GM23338 (cell line): ENCODE measurements around the gene MERTK. TPM values are rescaled to one million over a fixed set of nuclear protein-coding genes. Genes with fewer than 3 reads are reported as not detected.

Experiments used
- ATAC-seq: fragments of 200-7000 bp; cut with Tn5 transposase; 3 replicates; pipeline ENCODE4 v1.9.1; 2020
- DNase-seq: peaks from one replicate; pipeline ENCODE4 v3.0.0-alpha.2; 2015; ENCODE audit warnings: low spot score
- H2AFZ ChIP-seq: fragments of 200-600 bp; sonication (generic); 2 replicates; pipeline ENCODE4 v1.8.0; 2016; ENCODE audit warnings: antibody characterized with exemption, mild to moderate bottlenecking, moderate library complexity
- H3F3A ChIP-seq: fragments of 200-600 bp; sonication (generic); replicated peaks from 2 replicates; pipeline ENCODE4 v1.8.0; 2017; ENCODE audit warnings: antibody characterized with exemption, mixed run types, low read depth
- H3K27ac ChIP-seq: fragments of 200-600 bp; sonication (generic); 2 replicates; pipeline ENCODE4 v1.6.1; 2016; ENCODE audit warnings: low read depth
- H3K27me3 ChIP-seq: fragments of 200-600 bp; sonication (generic); 2 replicates; pipeline ENCODE4 v1.8.0; 2016; ENCODE audit warnings: mild to moderate bottlenecking, mixed run types, moderate library complexity; ENCODE audit not compliant: insufficient read depth
- H3K36me3 ChIP-seq: fragments of 200-600 bp; sonication (generic); 2 replicates; pipeline ENCODE4 v1.8.0; 2016; ENCODE audit warnings: mild to moderate bottlenecking; ENCODE audit not compliant: insufficient read depth
- H3K4me1 ChIP-seq: fragments of 200-600 bp; sonication (generic); 2 replicates; pipeline ENCODE4 v1.8.0; 2016; ENCODE audit warnings: mild to moderate bottlenecking, moderate library complexity; ENCODE audit not compliant: insufficient read depth
- H3K4me2 ChIP-seq: fragments of 200-600 bp; sonication (generic); 2 replicates; pipeline ENCODE4 v1.7.1; 2017; ENCODE audit warnings: mixed run types
- H3K4me3 ChIP-seq: fragments of 200-600 bp; sonication (generic); 2 replicates; pipeline ENCODE4 v1.6.1; 2016; ENCODE audit warnings: mixed run types
- H3K79me2 ChIP-seq: fragments of 200-600 bp; sonication (generic); replicated peaks from 2 replicates; pipeline ENCODE4 v1.8.0; 2017; ENCODE audit warnings: mild to moderate bottlenecking; ENCODE audit not compliant: insufficient read depth
- H3K9me2 ChIP-seq: fragments of 200-600 bp; sonication (generic); 2 replicates; pipeline ENCODE4 v1.8.0; 2017; ENCODE audit not compliant: insufficient read depth
- H4K20me1 ChIP-seq: fragments of 200-600 bp; sonication (generic); replicated peaks from 2 replicates; pipeline ENCODE4 v1.8.0; 2017; ENCODE audit warnings: mild to moderate bottlenecking; ENCODE audit not compliant: insufficient read depth
- H3K27ac Mint-ChIP-seq: 2 replicates; pipeline ENCODE4 v1.8.0; 2020; ENCODE audit warnings: inconsistent platforms, mild to moderate bottlenecking, moderate library complexity, mixed read lengths
- H3K27me3 Mint-ChIP-seq: 3 replicates; pipeline ENCODE4 v1.8.0; 2022; ENCODE audit warnings: low read depth, mild to moderate bottlenecking, moderate library complexity, mixed read lengths, inconsistent platforms; ENCODE audit not compliant: insufficient read depth, poor library complexity
- H3K36me3 Mint-ChIP-seq: 3 replicates; pipeline ENCODE4 v1.8.0; 2021; ENCODE audit warnings: low read depth, mild to moderate bottlenecking, inconsistent platforms, moderate library complexity, mixed read lengths
- H3K4me1 Mint-ChIP-seq: 3 replicates; pipeline ENCODE4 v1.8.0; 2020; ENCODE audit warnings: mild to moderate bottlenecking, inconsistent platforms, mixed read lengths
- H3K4me3 Mint-ChIP-seq: 3 replicates; pipeline ENCODE4 v1.8.0; 2021; ENCODE audit warnings: moderate library complexity, mild to moderate bottlenecking, inconsistent platforms, mixed read lengths
- H3K9me3 Mint-ChIP-seq: 3 replicates; pipeline ENCODE4 v1.8.0; 2020; ENCODE audit warnings: moderate library complexity, mild to moderate bottlenecking, inconsistent platforms, mixed read lengths
- CREB1 ChIP-seq: fragments of 250-450 bp; sonication (Bioruptor Pico); IDR thresholded peaks from 2 replicates; pipeline ENCODE4 v1.5.0; 2020; ENCODE audit warnings: low read depth, mild to moderate bottlenecking, moderate library complexity
- EZH2phosphoT487 ChIP-seq: fragments of 200-600 bp; sonication (generic); IDR thresholded peaks from one replicate; pipeline ENCODE4 v1.8.1; 2018; ENCODE audit warnings: antibody characterized with exemption; ENCODE audit not compliant: unreplicated experiment
- POLR2AphosphoS5 ChIP-seq: IDR thresholded peaks from 2 replicates; pipeline ENCODE4 v1.6.1; 2016; ENCODE audit warnings: antibody characterized with exemption, low read depth
- STAT1 ChIP-seq: IDR thresholded peaks from one replicate; pipeline ENCODE4 v1.6.1; 2016; ENCODE audit warnings: antibody characterized with exemption; ENCODE audit not compliant: unreplicated experiment
- ZNF114 ChIP-seq: fragments of 250-450 bp; sonication (Bioruptor Pico); IDR thresholded peaks from 2 replicates; pipeline ENCODE4 v1.5.0; 2020; ENCODE audit warnings: mild to moderate bottlenecking, moderate library complexity
- ZNF331 ChIP-seq: fragments of 250-450 bp; sonication (Bioruptor Pico); IDR thresholded peaks from 2 replicates; pipeline ENCODE4 v1.5.0; 2020; ENCODE audit warnings: low read depth, mild to moderate bottlenecking, moderate library complexity
- polyA plus RNA-seq: library from polyadenylated mRNA; unstranded; fragments of >200 nt; fragmentation: Nextera tagmentation; extraction: Ambion mirVana; gene quantifications from 2 replicates; pipeline ENCODE4 v1.2.1, GENCODE V29; 2016
- total RNA-seq: library from RNA; depleted of rRNA; stranded (reverse); fragments of >200 nt; shearing (Covaris generic); gene quantifications from 2 replicates; pipeline ENCODE4 v1.2.3, GENCODE V29; 2014
- TF ChIP-seq, protein P1 (sequence below), 2 experiments: fragments of 200-600 bp in 1 of 2; sonication (generic) in 1 of 2; conservative IDR thresholded peaks; 2 replicates each; pipeline versions ENCODE4 v1.5.1 to v1.6.1; 2016 to 2017; ENCODE audit warnings: antibody characterized with exemption in 2 of 2, low read depth in 2 of 2, mild to moderate bottlenecking in 2 of 2, moderate library complexity in 1 of 2
- TF ChIP-seq, protein P2 (sequence below): IDR thresholded peaks from 2 replicates; pipeline ENCODE4 v1.6.1; 2016; ENCODE audit warnings: antibody characterized with exemption

Gene MERTK
- total and polyA plus RNA-seq, 2 experiments from 2014 or later, result 3.0 to 9.0 TPM

DNA sequence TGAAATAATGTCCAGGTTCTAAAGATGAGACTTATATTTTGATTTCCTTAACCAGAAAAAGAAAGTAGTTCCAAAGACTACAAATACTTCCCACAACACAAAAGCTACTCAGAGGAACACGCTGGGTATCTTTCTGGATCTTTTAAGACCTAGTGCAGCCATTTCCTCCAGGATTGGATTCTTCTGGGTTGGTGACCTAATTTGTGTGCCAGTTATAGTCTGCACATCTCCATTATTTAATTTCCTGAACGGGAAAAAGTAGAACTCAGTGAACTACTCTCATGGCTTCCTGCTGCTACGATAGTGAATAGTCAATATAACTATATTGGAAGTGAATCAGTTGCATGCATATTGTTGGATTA is 158.2 kb downstream of the MERTK start:
- Mint-ChIP-seq H3K4me1 (peaks cover 22% of the 10 kb centered on the region), H3K9me3 (no peaks in the 10 kb centered on the region), H3K36me3 (no peaks in the 10 kb centered on the region), H3K27me3 (peaks cover 13% of the 10 kb centered on the region), H3K27ac (no peak overlapping the region), H3K4me3 (peak overlapping the region; percentile 78)
- ATAC-seq, result no peak
- H3K36me3 ChIP-seq, result no peaks in the 10 kb centered on the region
- no peaks in the 10 kb centered on the region for H3K27me3 ChIP-seq
- no peaks in the 10 kb centered on the region for H3K9me2 ChIP-seq
- peaks cover 15% of the 10 kb centered on the region for H3K4me1 ChIP-seq
- H2AFZ ChIP-seq, result no peak overlapping the region
- H3K4me2 ChIP-seq, result peak overlapping the region; percentile 82
- H3K4me3 ChIP-seq, result peak overlapping the region; percentile 96
- peaks cover 4% of the 10 kb centered on the region; the same call in 1 of the 2 replicates for H3K79me2 ChIP-seq
- no peak for DNase-seq
- no peak overlapping the region for H3K27ac ChIP-seq
- peaks cover 3% of the 10 kb centered on the region for H3F3A ChIP-seq
- TF ChIP-seq ZNF331 (CRISPR knock-in tag) (no peak), STAT1 (no peak)
- TF ChIP-seq, protein P1, sequence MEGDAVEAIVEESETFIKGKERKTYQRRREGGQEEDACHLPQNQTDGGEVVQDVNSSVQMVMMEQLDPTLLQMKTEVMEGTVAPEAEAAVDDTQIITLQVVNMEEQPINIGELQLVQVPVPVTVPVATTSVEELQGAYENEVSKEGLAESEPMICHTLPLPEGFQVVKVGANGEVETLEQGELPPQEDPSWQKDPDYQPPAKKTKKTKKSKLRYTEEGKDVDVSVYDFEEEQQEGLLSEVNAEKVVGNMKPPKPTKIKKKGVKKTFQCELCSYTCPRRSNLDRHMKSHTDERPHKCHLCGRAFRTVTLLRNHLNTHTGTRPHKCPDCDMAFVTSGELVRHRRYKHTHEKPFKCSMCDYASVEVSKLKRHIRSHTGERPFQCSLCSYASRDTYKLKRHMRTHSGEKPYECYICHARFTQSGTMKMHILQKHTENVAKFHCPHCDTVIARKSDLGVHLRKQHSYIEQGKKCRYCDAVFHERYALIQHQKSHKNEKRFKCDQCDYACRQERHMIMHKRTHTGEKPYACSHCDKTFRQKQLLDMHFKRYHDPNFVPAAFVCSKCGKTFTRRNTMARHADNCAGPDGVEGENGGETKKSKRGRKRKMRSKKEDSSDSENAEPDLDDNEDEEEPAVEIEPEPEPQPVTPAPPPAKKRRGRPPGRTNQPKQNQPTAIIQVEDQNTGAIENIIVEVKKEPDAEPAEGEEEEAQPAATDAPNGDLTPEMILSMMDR (conservative IDR thresholded peaks at IDR 0.05; ENCODE audit: low read depth in 2 of 2), result no peak
- H4K20me1 ChIP-seq, result no peaks in the 10 kb centered on the region; the same call in none of the 2 replicates

DNA sequence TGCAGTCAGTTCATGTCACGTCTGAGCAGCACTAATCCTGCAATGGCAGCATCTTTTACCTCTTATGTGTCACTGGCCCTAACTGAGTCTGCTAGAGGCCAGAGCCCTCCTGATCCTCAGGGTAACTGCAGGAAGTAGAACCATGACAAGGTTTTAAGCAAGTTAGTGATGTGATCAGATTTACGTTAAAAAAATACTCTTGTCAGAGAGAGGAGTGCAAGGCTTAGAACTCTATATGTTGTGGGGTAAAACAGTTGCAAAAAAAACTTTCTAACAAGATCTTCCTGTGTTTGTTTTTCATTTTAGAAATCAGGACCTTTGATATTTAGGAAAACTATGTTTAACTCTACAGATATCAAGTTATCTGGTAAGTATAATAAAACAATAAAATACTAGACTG is 161.3 kb downstream of the MERTK start:
- no peaks in the 10 kb centered on the region for H3K27me3 ChIP-seq
- no peaks in the 10 kb centered on the region; the same call in none of the 2 replicates for H4K20me1 ChIP-seq
- H3K4me3 ChIP-seq, result no peak overlapping the region
- Mint-ChIP-seq H3K4me1 (peaks cover 28% of the 10 kb centered on the region), H3K36me3 (peaks cover 16% of the 10 kb centered on the region), H3K9me3 (no peaks in the 10 kb centered on the region), H3K4me3 (no peak overlapping the region), H3K27ac (no peak overlapping the region), H3K27me3 (peaks cover 8% of the 10 kb centered on the region)
- TF ChIP-seq ZNF114 (CRISPR knock-in tag), result no peak
- TF ChIP-seq, protein P2, sequence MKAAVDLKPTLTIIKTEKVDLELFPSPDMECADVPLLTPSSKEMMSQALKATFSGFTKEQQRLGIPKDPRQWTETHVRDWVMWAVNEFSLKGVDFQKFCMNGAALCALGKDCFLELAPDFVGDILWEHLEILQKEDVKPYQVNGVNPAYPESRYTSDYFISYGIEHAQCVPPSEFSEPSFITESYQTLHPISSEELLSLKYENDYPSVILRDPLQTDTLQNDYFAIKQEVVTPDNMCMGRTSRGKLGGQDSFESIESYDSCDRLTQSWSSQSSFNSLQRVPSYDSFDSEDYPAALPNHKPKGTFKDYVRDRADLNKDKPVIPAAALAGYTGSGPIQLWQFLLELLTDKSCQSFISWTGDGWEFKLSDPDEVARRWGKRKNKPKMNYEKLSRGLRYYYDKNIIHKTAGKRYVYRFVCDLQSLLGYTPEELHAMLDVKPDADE, result no peak
- peaks cover 3% of the 10 kb centered on the region; the same call in 1 of the 2 replicates for H3F3A ChIP-seq
- H3K4me2 ChIP-seq, result no peak overlapping the region
- DNase-seq (no peak), ATAC-seq (no peak)
- 0 out of 2 replicates have a peak, but pooled peaks cover 4% of the 10 kb centered on the region for H3K36me3 ChIP-seq
- no peak overlapping the region for H3K27ac ChIP-seq
- H3K4me1 ChIP-seq, result peaks cover 9% of the 10 kb centered on the region
- H3K79me2 ChIP-seq, result peaks cover 4% of the 10 kb centered on the region; the same call in 1 of the 2 replicates
- no peaks in the 10 kb centered on the region for H3K9me2 ChIP-seq
- no peak overlapping the region for H2AFZ ChIP-seq

DNA sequence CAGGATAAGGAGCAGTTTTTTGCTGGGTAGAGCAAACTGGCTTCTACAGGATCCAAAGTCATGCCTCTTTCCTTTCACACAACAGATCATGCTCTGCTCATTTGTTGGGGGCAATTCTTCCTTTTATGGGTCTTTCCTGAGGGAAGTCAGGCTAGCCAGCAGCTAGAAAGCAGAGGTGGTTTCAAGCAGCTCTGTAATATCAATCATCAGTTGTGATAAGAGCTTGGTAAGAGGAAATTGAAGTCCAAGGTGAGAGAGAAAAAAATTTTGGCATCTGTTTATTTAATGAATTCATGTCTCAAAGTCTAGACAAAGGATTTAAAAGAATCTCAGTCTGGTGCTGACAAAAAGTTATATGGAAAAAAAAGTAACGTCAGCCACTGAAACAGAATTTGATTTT is 162.9 kb downstream of the MERTK start:
- Mint-ChIP-seq H3K27ac (no peak overlapping the region), H3K27me3 (peaks cover 5% of the 10 kb centered on the region), H3K4me1 (peaks cover 25% of the 10 kb centered on the region), H3K9me3 (no peaks in the 10 kb centered on the region), H3K4me3 (no peak overlapping the region), H3K36me3 (peaks cover 25% of the 10 kb centered on the region)
- H3K4me2 ChIP-seq, result no peak overlapping the region
- DNase-seq (no peak), ATAC-seq (no peak)
- H4K20me1 ChIP-seq, result no peaks in the 10 kb centered on the region; the same call in none of the 2 replicates
- peaks cover 4% of the 10 kb centered on the region; the same call in 1 of the 2 replicates for H3K79me2 ChIP-seq
- 0 out of 2 replicates have a peak, but pooled peaks cover 4% of the 10 kb centered on the region for H3K36me3 ChIP-seq
- H3F3A ChIP-seq, result 0 out of 2 replicates have a peak, but pooled peaks cover 3% of the 10 kb centered on the region
- no peaks in the 10 kb centered on the region for H3K27me3 ChIP-seq
- H3K4me3 ChIP-seq, result no peak overlapping the region
- no peak overlapping the region for H3K27ac ChIP-seq
- peaks cover 8% of the 10 kb centered on the region for H3K4me1 ChIP-seq
- H2AFZ ChIP-seq, result no peak overlapping the region
- H3K9me2 ChIP-seq, result no peaks in the 10 kb centered on the region
- TF ChIP-seq EZH2phosphoT487 (no peak), CREB1 (no peak), POLR2AphosphoS5 (no peak), ZNF331 (CRISPR knock-in tag) (no peak), STAT1 (no peak)
- TF ChIP-seq, protein P2, result no peak
- TF ChIP-seq, protein P1 (conservative IDR thresholded peaks at IDR 0.05; ENCODE audit: low read depth in 2 of 2), result no peak
